Measurements from ENCODE around the gene SLC27A5. TPM values are rescaled to one million over a fixed set of nuclear protein-coding genes. Genes with fewer than 3 reads are reported as not detected.

The SLC27A5 gene
- total RNA-seq, 1 donor from 2014 or later: 4.7 TPM

DNA sequence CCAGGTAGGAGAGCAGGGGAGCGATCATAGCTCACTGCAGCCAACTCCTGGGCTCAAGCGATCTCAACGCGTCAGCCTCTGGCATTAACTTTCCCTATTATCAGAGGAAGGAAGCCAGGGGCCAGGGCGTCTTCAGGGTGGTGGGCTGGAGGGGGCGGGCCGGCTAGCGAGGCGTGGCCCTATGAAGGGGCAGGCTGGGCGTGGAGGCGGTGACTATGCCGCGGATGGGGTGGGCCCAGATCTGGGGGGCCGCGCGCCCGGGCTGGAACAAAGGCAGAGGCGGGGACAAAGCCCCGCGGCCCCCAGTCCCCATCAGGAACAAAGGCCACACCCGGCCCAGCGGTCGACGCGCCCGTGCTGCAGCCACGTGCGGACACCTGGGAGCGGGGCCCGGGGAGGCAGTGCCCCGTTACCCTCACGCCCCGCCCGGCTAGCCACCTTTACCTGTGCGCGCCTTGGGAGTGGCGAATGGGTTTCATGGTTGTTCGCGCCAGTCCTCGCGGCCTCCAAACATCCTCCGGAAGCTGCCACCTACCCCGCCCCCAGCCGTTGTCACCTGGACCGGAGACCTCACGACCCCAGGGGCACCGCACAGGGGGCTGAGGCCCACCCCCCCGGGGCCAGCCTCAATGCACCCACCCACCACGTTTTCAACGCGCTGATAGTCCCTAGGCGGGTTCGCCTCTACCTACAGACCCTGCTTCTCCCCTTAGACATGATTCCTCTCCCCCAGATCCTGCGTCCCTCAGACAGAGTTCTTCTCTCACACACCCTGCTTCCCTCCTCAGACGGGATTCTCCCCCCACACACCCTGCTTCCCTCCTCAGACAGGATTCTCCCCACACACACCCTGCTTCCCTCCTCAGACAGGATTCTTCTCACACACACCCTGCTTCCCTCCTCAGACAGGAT lies 26.7 kb upstream of the SLC27A5 start:
- Histone ChIP-seq H3K4me1 (peaks cover 11% of the 10 kb centered on the region), H3K9me3 (no peaks in the 10 kb centered on the region), H3K27me3 (peaks cover 14% of the 10 kb centered on the region), H3K27ac (peak overlapping the region; percentile 17), H3K4me3 (peak overlapping the region; percentile 37), H3K36me3 (no peaks in the 10 kb centered on the region)
- ATAC-seq: peak; percentile 89
- TF ChIP-seq, protein P1, sequence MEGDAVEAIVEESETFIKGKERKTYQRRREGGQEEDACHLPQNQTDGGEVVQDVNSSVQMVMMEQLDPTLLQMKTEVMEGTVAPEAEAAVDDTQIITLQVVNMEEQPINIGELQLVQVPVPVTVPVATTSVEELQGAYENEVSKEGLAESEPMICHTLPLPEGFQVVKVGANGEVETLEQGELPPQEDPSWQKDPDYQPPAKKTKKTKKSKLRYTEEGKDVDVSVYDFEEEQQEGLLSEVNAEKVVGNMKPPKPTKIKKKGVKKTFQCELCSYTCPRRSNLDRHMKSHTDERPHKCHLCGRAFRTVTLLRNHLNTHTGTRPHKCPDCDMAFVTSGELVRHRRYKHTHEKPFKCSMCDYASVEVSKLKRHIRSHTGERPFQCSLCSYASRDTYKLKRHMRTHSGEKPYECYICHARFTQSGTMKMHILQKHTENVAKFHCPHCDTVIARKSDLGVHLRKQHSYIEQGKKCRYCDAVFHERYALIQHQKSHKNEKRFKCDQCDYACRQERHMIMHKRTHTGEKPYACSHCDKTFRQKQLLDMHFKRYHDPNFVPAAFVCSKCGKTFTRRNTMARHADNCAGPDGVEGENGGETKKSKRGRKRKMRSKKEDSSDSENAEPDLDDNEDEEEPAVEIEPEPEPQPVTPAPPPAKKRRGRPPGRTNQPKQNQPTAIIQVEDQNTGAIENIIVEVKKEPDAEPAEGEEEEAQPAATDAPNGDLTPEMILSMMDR (IDR thresholded peaks at IDR 0.05): no peak
- intact Hi-C loops (cut with DNase I): no loop called here
- no peak for DNase-seq

DNA sequence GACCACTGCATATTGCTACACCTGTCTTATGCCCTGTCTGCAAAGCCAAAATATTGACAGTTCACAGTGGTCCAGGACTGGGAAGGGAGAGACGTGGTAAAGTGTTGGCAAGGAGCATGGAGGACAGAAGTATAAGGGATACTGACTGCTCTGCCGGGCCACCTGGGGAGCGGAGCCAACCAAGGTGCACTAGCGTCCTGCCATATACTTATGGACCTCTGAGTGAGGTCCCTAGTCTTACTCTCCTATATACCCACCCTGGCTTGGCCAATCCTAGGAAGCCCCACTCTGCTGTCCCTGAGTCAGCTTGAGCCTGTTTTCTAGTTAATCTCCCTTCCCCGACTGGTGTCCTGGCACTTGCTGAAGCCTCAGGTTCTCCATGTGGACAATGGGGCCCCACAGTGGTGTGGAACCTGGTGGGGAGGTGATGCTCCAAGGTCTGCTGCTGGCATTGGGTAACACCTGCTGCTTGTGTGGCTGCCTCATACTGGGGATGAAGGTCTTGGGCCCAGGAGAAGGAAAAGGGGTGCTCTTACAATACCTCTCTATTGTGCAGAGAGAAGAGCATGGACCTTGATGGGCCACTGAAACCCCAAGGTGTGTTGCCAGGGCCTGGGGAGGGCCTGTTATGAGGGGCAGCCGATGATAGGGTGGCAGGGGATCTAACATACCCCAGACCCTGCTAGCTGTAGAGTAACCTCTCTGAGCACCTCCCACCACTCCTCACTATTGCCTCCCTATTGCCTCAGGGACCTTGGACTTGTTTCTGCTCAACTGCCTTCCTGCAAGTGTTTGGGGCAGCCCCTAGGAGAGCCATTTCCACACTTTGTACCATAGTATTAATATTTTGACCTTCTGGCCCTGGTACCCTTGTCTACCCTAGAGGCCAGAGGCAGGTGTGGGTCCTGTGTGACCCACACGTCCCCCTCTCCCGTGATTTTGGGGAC lies 25.3 kb upstream of the SLC27A5 start:
- Histone ChIP-seq H3K9me3 (no peaks in the 10 kb centered on the region), H3K27me3 (peaks cover 14% of the 10 kb centered on the region), H3K4me1 (peaks cover 11% of the 10 kb centered on the region), H3K27ac (no peak overlapping the region), H3K4me3 (no peak overlapping the region), H3K36me3 (no peaks in the 10 kb centered on the region)
- intact Hi-C loops (cut with DNase I): no loop called here
- peak; percentile 25 for ATAC-seq
- DNase-seq: no peak
- TF ChIP-seq, protein P1 (IDR thresholded peaks at IDR 0.05): no peak

DNA sequence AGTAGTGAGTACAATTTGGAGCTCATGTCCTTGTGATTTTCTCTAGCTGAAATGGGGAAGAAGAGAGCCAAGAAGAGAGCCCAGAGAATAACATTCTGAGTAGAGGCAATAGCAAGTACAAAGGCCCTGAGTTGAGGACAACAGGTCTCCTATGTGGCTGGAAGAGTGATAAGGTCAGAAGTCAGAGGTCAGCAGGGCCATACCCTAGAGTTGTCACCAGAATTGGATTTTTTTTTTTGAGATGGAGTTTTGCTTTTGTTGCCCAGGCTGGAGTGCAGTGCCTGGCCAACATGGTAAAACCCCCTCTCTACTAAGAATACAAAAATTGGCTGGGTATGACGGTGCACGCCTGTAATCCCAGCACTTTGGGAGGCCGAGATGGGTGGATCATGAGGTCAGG lies 24.1 kb upstream of the SLC27A5 start:
- intact Hi-C loops (cut with DNase I): no loop called here

DNA sequence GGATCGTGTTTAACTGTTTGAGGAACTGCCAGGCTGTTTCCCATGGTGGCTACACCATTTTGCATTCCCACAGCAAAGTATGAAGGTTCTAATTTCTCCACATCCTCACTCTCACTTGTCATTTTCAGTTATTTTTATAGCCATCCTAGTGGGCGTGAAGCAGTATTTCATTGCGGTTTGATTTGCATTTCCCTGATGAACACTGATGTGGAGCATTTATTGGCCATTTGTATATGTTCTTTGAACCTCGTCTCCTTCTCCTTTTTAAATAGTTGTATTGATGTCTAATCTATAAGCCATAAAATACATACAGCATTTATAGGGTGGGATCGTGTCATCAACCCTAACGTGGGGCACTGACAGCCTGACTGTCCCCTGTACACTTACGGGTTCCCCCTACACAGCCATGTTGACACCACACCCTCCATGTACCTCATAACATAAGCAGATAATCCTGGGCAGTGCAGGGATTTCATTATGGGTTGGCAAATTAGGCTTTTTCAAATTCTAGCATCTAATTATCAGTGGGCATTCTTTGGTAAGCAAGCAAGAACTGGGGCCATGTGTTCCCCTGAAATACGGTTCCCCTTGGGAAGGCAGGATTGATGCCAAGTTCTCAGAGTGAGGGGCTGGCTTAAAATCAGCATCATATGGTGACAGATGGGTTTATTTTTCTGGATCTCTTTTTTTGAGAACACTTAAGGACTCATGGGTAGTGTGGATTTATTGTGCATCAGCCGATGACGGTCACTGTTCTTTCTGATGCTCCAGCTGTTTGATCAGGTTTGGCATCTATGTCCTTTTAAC lies 19.4 kb upstream of the SLC27A5 start:
- H3K9me3 ChIP-seq: no peaks in the 10 kb centered on the region
- TF ChIP-seq, protein P1 (IDR thresholded peaks at IDR 0.05): no peak
- no peaks in the 10 kb centered on the region for H3K36me3 ChIP-seq
- H3K27me3 ChIP-seq: no peaks in the 10 kb centered on the region
- ATAC-seq (no peak), DNase-seq (no peak)
- H3K27ac ChIP-seq: no peak overlapping the region
- no peak overlapping the region for H3K4me3 ChIP-seq
- intact Hi-C loops (cut with DNase I): no loop called here
- no peaks in the 10 kb centered on the region for H3K4me1 ChIP-seq

More for the DNA sequence above, 24.1 kb upstream of the SLC27A5 start:
- Histone ChIP-seq H3K36me3 (no peaks in the 10 kb centered on the region), H3K27ac (no peak overlapping the region), H3K27me3 (peaks cover 14% of the 10 kb centered on the region), H3K9me3 (no peaks in the 10 kb centered on the region), H3K4me3 (no peak overlapping the region), H3K4me1 (peaks cover 11% of the 10 kb centered on the region)
- ATAC-seq (no peak), DNase-seq (no peak)
- TF ChIP-seq, protein P1 (IDR thresholded peaks at IDR 0.05): no peak

DNA sequence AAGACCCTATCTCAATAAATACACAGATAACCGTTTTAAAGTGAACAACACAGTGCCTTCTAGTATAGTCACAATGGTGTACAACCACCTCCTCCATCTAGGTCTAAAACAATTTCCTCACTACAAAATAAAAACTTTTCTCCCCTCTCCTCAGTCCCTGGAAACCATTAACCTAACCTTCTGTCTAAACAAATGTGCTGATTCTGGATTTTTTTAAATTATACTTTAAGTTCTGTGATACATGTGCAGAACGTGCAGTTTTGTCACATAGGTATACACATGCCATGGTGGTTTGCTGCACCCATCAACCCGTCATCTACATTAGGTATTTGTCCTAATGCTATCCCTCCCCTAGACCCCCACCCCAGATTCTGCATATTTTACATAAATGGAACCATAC lies 17.6 kb upstream of the SLC27A5 start:
- Histone ChIP-seq H3K4me3 (no peak overlapping the region), H3K27me3 (no peaks in the 10 kb centered on the region), H3K4me1 (no peaks in the 10 kb centered on the region), H3K9me3 (no peaks in the 10 kb centered on the region), H3K36me3 (no peaks in the 10 kb centered on the region), H3K27ac (no peak overlapping the region)
- ATAC-seq: no peak
- no peak for DNase-seq
- intact Hi-C loops (cut with DNase I): no loop called here
- TF ChIP-seq, protein P1 (IDR thresholded peaks at IDR 0.05): no peak

All from upper lobe of right lung (tissue), 1 donor.